Left lung (tissue), 10 donors: ENCODE results near the gene U2AF1L4. TPM values are rescaled to one million over a fixed set of nuclear protein-coding genes. Genes with fewer than 3 reads are reported as not detected.

Experiments used
- ATAC-seq: fragments of 200-7000 bp; cut with Tn5 transposase; one replicate; pipeline ENCODE4 v1.9.1; 2020; ENCODE audit warnings: moderate library complexity
- DNase-seq, 4 donors: peaks; one replicate each; pipeline ENCODE4 v3.0.0-alpha.2; 2013 to 2020
- H3K27ac ChIP-seq, 2 donors: fragments of 200-600 bp; sonication (generic) in 1 of 2; one replicate each; pipeline versions ENCODE4 v1.5.0 to v1.8.0; 2020 to 2021
- H3K27me3 ChIP-seq, 2 donors: fragments of 200-600 bp; sonication (generic) in 1 of 2; one replicate each; pipeline versions ENCODE4 v1.5.0 to v1.8.0; 2020 to 2021
- H3K36me3 ChIP-seq, 2 donors: fragments of 200-600 bp; sonication (generic) in 1 of 2; one replicate each; pipeline versions ENCODE4 v1.5.0 to v1.8.0; 2020 to 2021
- H3K4me1 ChIP-seq, 2 donors: fragments of 200-600 bp; one replicate each; pipeline ENCODE4 v1.8.0; 2021
- H3K4me3 ChIP-seq, 2 donors: fragments of 200-600 bp; sonication (generic) in 1 of 2; one replicate each; pipeline versions ENCODE4 v1.5.0 to v1.8.0; 2020 to 2021; ENCODE audit warnings: mild to moderate bottlenecking in 1 of 2
- H3K9me3 ChIP-seq, 2 donors: fragments of 200-600 bp; sonication (generic) in 1 of 2; one replicate each; pipeline versions ENCODE4 v1.5.0 to v1.8.0; 2020 to 2021
- CTCF ChIP-seq, 2 donors: fragments of 200-600 bp; sonication (generic) in 1 of 2; IDR thresholded peaks; one replicate each; pipeline versions ENCODE4 v1.5.0 to v1.8.0; 2021; ENCODE audit warnings: antibody characterized with exemption in 2 of 2
- intact Hi-C, 2 donors: fragments of 100-400 bp; cut with DNase I; formaldehyde crosslinking; loops; one replicate each; pipeline versions ENCODE4 v1.11.2 to v1.14.2; 2022
- polyA plus RNA-seq, 6 donors: library from polyadenylated mRNA; unstranded; fragments of 120-200 nt; gene quantifications; one replicate each; pipeline ENCODE4 v1.2.1, GENCODE V29; 2013; ENCODE audit not compliant: insufficient read length in 6 of 6
- total RNA-seq, 2 donors: library from RNA; stranded (reverse); fragmentation: NEBNext Ultra II Directional; extraction: Animal tissue kit (Norgen Biotek cat#: 25700); gene quantifications; one replicate each; pipeline ENCODE4 v1.2.1, GENCODE V29; 2021
- donor health status: DM: no; HTN: yes; CAD: no.
- donor health status: DM: no; HTN: no; CAD: no.

Gene U2AF1L4
- total and polyA plus RNA-seq, 8 donors = 15.2 to 20.5 (median 16.5) TPM

GRCh38 chr19:35712567-35713505, 32.4 kb downstream of the U2AF1L4 start:
- H3K27me3 ChIP-seq = peaks cover 0 to 25% of the 10 kb centered on the region in 2 donors
- DNase-seq (no peak), ATAC-seq (no peak)
- no peak overlapping the region for H3K4me3 ChIP-seq
- intact Hi-C loops = no loop called here
- no peak for TF ChIP-seq CTCF (IDR thresholded peaks at IDR 0.05)
- no peaks in the 10 kb centered on the region for H3K36me3 ChIP-seq
- H3K9me3 ChIP-seq = no peaks in the 10 kb centered on the region
- peaks cover 7 to 16% of the 10 kb centered on the region in 2 donors for H3K4me1 ChIP-seq
- no peak overlapping the region for H3K27ac ChIP-seq

DNA sequence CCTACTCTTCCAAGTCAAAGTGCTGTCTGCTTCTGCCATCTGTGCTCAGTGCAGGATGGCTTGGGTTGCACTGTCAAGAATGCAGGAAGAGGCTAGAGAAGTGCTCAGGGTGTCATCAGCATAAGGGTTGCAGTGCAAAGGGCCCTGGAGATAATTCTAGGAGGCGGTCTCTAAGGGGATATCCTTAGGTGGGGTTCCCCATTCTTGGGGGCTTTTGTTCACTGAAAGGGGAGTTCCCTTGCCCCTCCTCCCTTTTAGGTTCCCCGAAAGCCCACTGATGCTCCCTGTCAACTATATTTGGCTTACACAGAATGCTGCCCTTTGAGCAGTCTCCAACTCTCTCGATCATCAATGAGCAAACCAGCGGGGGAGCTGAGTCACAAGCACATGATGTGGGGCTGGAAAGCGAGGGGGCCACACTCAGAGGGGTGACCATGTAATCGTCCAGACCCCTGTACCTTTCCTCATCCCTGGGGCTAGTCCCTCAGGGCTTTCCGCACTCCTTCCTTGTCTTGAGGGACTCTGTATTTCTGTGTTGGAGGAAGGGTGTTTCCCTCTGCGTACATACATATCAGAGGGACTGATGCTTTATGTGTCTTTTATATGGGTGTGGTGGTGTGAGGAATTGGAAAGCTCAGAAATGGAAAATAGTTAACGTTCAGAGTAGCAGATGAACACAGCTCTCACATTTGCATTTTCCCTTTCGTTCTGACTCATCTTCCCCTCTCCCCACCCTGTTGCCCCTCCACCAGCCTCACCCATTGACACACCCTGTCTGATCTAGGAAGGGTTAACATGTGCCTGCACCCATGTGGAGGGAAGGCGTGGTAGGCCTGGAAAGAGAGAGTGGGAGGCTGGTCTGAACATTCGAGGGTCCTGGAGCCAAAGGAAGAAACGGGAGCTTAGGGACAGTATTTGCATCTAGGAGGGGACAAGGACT, 34.2 kb downstream of the U2AF1L4 start:
- no peaks in the 10 kb centered on the region for H3K9me3 ChIP-seq
- peaks cover 0 to 42% of the 10 kb centered on the region in 2 donors for H3K27me3 ChIP-seq
- no peak for TF ChIP-seq CTCF (IDR thresholded peaks at IDR 0.05)
- peaks cover 6 to 7% of the 10 kb centered on the region in 2 donors for H3K4me1 ChIP-seq
- ATAC-seq (no peak), DNase-seq (no peak)
- H3K4me3 ChIP-seq = no peak overlapping the region
- H3K27ac ChIP-seq = no peak overlapping the region
- intact Hi-C loops = no loop called here
- no peaks in the 10 kb centered on the region for H3K36me3 ChIP-seq

- Histone ChIP-seq H3K4me1 (no peaks in the 10 kb centered on the region), H3K9me3 (no peaks in the 10 kb centered on the region), H3K4me3 (no peak overlapping the region), H3K27ac (no peak overlapping the region), H3K36me3 (no peaks in the 10 kb centered on the region), H3K27me3 (peaks cover 0 to 68% of the 10 kb centered on the region in 2 donors)
- ATAC-seq = no peak
- intact Hi-C loops = no loop called here
- no peak for TF ChIP-seq CTCF (IDR thresholded peaks at IDR 0.05)
- DNase-seq = peak in 1 of 4 donors; percentile 49
Observed at GRCh38 chr19:35708391-35708790, 36.8 kb downstream of the U2AF1L4 start.

DNA sequence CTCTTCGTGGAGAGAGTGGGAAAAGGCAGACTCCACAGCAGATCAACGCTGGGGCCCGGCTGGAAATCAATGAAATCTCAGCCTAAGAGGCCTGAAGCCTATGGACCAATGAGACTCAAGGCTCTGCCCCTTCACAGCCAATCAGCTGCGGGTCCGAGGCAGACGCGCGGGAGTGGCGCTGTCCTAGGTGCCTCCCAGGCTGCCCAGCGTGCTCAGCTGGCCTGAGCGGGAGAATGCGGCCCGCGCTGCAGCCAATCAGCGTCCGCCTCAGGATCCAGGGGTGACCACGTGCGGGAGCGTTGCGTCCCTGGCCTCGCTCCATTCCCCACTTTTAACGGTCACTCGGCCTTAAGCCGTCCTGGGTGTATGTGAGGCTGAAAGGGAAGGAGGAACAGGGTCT, 41.0 kb downstream of the U2AF1L4 start, which contains the start of gene ZBTB32:
ZBTB32 (plus strand) TSS at position 341 of the 400 bp plus-strand sequence. CDS start 10,069 bp downstream, outside the sequence.
- intact Hi-C loops = no loop called here
- no peak for TF ChIP-seq CTCF (IDR thresholded peaks at IDR 0.05)
- Histone ChIP-seq H3K4me3 (no peak within 1 kb of the TSS), H3K36me3 (no peaks in the 10 kb centered on the region), H3K27me3 (peaks cover 0 to 72% of the 10 kb centered on the region in 2 donors), H3K27ac (no peak within 1 kb of the TSS), H3K4me1 (peaks cover 0 to 17% of the 10 kb centered on the region in 2 donors), H3K9me3 (no peaks in the 10 kb centered on the region)
- DNase-seq (peak in 1 of 4 donors; percentile 53), ATAC-seq (peak; percentile 17)
